ENCODE results near the gene FUT3.

- TF ChIP-seq CTCF (IDR thresholded peaks at IDR 0.05) (no peak), MAX (IDR thresholded peaks at IDR 0.05; ENCODE audit: low read depth) (no peak), NFIC (IDR thresholded peaks at IDR 0.05; ENCODE audit: borderline replicate concordance) (no peak), SMC3 (IDR thresholded peaks at IDR 0.05; ENCODE audit: low read depth, low read length) (no peak), REST (IDR thresholded peaks at IDR 0.05; ENCODE audit: low read depth, low read length) (no peak)
Measured at GRCh38 chr19:5880604-5881078, 29.4 kb upstream of the FUT3 start.
